NCI-H1436 (cell line): ENCODE data around the gene MON2.

Experiments used
- DNase-seq: peaks from one replicate; lab custom pipeline; 2025; lab: John Stamatoyannopoulos, UW

MON2 gene

DNA sequence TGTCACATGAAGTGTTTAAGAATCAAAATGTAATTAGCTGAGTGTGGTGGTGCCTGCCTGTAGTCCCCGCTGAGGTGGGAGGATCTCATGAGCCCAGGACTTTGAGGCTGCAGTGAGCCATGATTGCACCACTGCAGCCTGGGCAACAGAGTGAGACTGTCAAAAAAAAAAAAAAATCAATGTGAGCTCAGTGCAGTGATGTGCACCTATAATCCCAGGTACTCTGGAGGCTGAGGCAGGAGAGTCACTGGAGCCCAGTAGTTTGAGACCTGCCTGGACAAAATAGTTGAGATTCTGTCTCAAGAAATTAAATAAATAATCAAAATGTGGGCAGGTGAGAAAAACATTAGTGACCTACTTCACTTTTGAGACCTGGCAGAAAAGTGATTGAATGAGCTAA, 140.0 kb downstream of the MON2 start:
- no peak for DNase-seq

GRCh38 chr12:62613081-62613480, 146.5 kb downstream of the MON2 start:
- no peak for DNase-seq

DNA sequence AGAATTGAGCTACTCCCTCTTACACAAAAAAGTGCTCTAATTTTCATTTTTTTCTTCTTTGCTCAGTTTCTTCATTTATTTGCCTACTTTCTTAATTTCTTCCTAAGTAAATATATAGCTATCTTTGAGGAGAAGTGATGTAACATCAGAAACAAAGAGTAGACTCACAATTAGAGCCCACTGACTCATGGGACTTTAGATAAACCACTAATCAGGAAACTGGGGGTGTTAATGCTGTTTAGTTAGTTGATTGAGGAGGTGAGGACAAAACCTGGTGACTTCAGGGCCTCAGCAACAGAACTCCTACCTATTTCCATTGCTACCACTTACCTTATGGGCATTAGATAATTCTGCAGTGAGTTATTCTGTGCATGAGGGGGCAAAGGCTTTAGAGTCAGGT, 151.7 kb downstream of the MON2 start:
- DNase-seq: no peak

DNA sequence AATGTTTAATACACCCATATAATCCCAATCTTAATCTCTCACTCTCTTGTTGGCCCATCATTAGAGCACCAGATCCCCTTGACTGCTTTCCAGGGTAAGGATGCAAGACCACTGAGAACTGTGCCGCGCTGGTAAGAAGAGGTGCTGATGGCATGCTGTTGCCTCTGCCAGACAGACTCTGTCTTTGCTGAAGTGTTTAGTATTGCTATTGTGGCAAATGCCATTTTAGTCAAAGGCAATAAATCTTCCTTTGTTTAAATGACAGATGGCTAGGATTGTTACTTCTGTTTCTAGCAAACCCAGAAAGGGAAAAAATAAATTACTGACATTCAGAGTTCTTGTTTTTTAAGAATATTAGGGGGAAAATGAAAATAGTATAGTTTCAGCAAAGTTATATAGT, 152.3 kb downstream of the MON2 start:
- DNase-seq: peak; percentile 9

DNA sequence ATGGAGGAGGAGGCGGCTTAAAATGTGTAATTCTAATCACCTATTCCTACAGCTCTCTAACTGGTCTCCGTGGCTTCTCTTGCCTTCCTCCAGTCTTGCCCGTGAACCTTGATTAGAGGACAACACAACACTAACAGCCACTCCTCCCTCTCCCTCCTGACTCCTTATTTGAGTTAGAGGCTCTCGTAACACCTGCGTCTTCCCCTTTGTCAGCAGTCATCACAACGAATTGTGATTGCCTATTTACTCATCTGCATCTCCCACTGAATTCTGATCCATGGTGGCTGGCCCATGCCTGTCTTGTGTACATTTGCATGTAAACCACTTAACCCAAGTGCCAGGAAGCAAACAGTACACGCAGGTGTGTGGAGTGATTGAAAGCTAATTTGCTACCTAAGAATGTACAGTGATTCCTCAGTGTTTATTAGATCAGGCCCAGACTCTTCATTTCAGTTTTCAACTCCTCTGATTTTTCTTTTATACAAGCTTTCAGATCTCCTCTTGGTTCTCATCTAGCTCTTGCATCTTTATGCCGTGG, 154.5 kb downstream of the MON2 start:
- DNase-seq: peak; percentile 79

DNA sequence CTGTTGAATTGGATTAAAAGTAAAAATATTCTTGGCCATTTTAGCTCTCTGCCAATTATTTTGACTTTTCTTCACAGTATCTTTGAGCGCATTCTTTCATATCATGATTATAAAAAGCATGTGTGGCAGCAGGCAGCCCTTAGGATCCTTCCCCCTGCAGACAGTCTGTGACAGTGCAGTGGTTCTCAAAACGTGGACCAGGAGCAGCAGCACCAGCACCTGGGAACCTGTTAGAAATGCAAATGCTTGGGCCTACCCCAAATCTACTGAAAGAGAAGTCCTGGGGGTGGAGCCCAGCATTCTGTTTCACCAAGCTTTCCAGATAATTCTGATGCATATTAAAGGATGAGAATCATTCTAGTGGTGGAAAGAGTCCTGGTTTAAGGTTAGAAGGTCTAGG, 155.6 kb downstream of the MON2 start:
- no peak for DNase-seq

DNA sequence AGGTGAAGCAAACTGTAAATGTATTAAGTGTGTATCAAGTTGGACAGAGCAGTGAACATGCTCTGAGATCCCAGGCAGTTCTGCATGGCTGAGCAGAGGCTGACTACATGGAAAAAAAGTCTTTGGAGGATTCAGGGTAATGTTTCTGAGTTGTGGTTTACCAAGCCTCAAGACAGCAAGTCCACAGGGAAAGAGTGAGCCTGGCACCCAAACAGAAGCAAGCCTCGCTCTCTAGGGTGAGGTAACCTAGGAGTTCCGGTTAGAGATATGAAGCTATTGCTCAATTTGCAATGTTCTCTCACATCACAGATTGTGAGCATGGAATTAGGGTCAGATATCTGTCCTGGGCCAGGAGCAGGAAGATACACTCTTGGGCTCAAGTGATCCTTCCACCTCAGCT, 158.6 kb downstream of the MON2 start:
- no peak for DNase-seq

GRCh38 chr12:62627181-62627580, 160.6 kb downstream of the MON2 start:
- DNase-seq: no peak

DNA sequence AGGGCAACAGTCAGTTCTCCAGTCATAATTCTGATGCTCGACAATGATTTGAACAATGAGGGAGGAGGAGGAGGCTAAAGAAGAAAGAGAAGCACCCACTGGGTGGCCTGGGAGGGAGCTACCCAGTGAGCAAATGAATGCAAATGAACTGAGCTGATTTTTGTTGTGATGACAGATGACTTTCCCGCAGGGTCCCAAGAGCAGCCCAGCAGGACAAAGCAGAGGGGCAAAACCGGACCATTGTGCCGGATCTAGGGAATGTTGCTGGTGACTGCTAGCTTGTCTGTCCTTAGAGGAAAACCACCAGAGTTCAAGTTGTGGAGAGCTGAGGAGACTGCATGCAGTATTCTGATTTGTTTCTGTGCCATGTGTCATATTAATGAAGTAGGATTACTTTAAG, 162.8 kb downstream of the MON2 start:
- DNase-seq: no peak

DNA sequence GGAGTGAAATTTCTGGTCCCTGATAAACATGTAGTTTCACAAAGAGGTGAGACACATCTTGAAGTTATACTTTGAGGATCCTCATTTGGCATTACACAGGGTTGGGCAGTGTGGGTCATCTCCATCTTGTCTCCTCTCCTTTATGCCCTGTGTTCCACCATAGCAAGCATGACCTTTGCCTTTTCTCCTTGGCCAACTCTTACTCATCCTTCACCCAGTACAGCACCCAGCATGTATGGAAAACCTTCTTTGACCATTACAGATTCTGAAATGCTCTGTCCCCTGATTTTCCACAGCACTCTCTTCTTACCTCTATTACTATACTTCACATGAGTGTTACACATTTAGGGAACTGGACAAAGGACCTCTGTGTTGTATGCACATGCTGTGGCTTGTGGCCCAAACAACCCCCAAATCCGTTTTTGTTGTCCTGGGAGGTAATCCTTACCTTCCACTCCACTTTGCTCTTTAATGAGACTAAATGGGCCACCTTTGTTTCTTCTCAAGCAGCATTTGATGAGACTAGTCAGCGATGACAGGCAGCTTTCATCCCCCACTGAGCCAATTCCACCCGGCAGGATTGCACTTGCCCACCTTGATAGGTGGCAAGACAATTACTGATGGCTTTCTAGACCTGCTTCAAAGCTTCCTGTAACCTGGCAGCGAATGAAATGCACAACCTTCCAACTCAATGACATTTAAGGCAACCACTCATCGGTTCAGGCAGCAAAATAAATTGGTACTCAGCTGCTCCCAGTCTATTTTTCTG, 163.5 kb downstream of the MON2 start:
- peak; percentile 83 for DNase-seq

GRCh38 chr12:62631471-62632410, 165.1 kb downstream of the MON2 start:
- DNase-seq: no peak

- DNase-seq: no peak
Observed at GRCh38 chr12:62632411-62632918, 165.8 kb downstream of the MON2 start.

GRCh38 chr12:62635649-62636048, 169.0 kb downstream of the MON2 start:
- no peak for DNase-seq

DNA sequence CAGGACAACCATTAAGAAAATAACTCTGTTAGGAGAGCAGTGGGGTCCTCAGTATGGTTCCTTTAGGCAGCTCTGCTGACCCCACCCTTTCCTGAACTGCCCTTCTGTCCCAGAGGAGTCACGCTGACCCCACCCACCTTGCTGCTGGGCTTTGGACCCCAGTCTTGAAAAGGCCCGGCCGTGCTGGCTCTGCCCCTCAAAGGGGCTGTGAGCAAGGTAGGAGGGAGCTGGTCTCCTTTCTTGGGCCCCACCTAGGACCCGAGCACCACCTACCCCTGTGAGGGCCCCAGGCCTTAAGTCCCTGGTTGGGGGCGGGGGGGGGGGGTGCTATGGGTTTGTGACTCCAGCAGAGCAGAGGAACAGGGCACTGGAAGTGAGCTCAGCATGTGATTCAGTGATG, 171.1 kb downstream of the MON2 start:
- no peak for DNase-seq

GRCh38 chr12:62640910-62641448, 174.4 kb downstream of the MON2 start:
- DNase-seq: no peak

DNA sequence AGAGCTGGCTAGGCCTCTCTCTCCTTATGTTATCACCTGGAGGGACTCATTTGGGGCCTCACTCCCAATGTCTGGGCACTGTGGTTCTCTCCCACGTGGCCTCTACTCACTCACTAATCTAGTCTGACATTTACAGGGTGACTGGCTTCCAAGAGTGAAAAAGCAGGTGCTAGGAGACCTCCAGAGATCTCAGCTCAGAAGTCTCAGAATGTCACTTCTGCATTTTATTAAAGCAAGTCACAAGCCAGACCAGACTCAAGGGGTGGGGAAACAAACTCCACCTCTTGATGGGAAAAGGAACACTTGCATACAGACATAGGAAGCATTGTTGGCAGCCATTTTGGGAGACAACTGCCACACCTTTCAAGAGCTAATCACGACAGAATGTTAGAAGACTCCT, 175.9 kb downstream of the MON2 start:
- no peak for DNase-seq

GRCh38 chr12:62643486-62643885, 176.9 kb downstream of the MON2 start:
- DNase-seq: no peak

DNA sequence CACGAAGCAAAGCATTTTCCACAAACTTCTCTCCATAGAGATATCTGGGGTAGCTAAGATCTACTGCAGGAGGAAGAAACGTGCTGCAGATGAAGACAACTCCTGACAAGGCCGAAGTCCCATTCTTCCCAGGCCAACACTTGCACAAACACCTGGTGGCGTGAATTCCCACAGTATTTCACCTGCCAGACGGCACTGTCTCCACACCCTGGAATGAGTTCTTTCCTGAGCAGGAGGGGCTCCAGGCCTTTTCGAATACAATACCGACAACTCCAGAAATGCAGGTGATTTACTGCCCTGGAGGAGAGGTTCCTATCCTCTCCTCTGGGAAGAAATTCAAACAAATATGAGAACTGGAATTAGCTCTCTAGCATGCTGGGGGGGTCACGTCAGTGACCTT, 179.9 kb downstream of the MON2 start:
- DNase-seq: no peak

DNA sequence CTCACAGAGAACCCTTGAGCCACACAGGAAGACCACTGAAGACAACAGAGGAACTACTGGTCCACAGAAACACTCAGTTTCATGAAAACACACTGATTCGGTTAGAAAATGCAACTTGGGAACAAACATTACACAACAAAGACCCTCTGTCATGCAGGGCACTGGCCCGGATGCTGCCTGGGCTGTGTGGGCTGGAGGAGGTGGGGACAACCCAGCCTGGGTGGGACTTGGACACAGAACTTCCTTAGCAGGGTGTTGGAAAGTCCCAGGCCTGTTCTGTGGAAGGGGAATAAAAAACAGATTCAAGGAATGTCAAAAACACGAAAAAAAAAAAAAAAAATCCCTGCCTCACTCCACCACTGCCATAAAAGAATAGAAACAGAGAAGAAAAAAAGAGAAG, 181.0 kb downstream of the MON2 start:
- no peak for DNase-seq

DNA sequence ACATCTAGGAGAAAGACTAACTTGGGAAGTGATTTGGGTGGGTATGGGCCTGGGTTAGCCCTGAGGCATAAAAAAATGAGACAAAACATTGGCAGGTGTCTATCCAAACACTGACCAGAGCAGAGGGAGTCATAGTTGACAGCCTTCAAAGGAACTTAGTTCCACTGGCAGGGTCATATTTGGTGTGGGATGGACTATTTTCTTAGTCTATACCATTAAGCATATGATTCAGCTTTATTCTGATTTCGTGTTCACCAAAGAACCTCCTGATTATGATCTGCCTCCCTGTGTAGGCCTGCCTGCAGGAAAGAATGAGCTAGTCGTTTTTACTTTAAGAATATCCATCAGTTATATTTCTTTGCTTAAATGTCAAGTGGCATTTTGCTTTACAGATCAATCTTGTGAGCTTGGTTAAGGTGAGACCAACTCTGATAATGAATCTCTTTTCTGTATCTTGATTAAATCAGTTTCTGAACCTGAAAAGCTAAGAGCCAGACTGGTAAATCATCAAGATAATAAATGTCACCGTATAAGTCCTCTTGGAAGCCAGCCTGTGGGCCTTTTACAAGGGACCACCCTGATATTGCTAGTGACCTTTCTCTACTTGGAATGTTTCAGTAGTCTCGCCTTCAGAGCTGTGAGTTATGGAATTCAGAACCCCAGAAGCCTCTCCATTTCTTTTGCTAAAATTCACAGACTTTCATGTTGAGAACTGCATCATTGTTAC, 182.9 kb downstream of the MON2 start:
- DNase-seq: no peak
